Stimulated activated CD8-positive, alpha-beta memory T cell treated with anti-CD3 and anti-CD28 coated beads, Interleukin-7, amount 100 ng/mL, for 48 hours (primary cell): ENCODE results near the gene PPP2R2C.

ENCODE experiments used
- DNase-seq, 2 donors: peaks; one replicate each; pipeline ENCODE4 v3.0.0-alpha.2; 2020; ENCODE audit warnings: low read depth in 1 of 2; ENCODE audit errors: extremely low read depth in 1 of 2

The PPP2R2C gene

DNA sequence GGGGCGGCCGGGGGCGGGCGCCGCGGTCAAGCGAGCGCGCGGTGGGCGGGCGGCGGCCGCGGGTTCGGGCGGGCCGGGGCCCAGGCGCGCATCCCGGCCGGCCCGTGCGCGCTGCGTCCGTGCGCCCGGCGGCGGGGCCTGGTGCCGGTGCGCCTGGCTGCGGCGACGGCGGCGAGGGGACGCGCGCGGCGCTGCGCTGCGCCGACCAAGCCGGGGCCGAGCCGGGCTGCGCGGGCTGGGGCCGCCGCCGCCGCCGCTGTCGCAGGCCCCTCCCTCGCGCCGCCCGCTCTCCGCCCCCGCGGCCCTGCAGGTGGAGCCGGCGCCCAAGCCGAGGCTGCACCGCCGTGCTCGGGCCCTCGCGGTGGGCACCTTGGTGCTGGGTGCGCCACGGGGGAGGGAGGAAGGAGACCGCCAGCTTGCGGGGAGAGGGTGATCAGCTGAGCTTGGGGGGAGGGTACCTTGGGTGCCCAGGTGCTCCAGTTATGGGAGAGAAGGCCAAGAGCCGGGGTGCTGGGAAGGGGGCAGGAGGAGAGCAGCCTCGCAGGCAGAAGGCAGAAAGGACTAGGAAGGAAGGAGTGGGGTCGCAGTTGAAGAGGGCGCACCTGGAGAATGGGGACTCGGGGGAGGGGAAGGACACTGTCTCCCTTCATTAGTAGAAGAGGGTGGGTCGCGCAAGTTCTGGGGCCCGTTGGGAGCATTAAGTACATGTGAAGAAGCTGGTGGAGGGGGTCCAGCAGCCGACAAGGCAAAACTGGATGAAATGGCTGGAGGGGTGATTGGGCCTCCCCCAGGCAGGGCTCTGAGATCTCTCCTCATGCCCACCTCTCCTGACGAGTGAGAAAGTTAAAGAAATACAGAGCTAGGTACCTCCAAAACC, at the start of gene PPP2R2C:
TSS of gene PPP2R2C (minus strand) at position 228 of the 877 bp plus-strand sequence. CDS start 385 bp downstream, outside the sequence.
- DNase-seq = no peak

DNA sequence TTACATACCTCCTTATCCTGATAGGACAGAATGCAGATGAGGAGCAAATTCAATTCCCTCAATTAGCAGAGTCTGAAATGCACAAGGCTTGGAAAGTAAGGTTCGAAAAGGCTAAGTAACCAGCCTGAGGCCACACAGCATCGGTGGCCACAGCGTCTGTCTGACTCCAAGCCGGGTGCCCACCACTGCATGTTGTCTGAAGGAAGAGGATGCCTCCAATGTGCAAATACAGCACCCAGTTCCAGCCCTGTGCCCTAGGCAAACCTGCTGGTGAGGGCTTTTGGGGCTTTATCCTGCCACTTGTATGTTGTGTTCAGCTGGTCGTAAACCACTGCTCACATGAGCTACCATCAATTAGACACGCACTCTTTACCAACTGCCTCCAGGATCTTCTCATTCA, 48.6 kb upstream of the PPP2R2C start:
- no peak for DNase-seq

DNA sequence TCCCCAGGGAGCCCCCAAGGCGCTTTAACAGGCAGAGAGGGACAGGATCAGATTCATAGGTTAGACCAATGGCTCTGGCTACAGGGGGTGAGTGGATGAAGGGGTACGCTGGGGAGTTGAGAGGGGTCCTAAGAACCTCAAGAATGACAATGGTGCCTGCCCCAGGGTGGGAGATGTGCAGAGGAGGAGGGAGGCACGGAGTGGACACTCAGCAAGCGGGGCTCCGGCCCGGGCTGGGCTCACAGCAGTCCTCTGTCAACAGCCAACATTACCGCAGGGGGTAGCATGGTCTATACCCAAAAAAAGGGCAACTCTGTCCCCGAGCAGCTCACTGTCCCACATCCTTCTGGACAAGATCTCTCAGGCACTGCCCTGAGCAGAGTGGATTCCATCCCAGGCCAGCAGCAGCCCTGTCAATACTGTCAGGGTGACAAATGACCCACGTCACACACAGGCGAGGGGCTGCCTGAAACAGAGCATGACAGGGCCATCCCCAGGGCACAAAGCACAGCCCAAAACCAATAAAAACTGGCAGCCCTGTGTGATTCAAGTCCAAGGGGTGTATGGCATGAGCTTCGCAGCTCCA, 47.7 kb upstream of the PPP2R2C start:
- no peak for DNase-seq

DNA sequence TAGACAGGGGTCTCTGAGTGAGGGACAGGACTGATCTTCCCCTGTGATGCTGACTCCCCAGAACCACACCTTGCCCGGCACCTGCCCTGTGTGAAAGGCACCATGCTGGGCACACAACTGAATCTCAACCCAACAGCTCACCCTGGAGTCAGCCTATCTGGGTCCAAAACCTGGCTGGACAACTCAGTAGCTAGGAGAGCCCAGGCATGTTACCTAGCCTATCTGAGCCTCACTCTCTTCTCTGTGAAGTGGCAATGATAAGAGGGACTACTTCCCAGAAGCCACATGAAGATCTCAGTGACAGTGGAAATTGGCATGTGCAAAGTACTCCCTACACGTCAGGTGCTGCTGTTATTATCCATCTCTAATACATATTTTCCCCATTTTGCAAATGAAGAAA, 44.8 kb upstream of the PPP2R2C start:
- DNase-seq = no peak

DNA sequence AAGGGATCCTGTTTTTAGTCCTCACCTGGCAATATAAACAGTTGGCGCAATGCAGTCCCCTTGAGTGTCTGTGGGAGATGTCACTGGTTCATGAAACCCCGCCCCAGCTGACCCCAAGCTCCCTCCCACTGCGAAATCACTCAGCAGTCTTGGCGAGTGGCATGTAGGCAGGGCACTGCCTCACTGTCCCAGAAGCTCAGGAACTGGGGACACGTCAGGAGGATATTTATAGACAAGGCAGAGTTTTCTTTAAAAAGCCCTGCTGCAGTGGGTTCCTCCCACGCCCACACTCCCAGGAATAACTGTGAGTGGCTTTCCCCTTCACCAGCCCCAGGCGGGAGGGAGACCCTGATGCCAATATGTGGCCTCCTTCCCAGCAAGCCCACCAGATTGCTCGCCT, 44.3 kb upstream of the PPP2R2C start:
- no peak for DNase-seq

DNA sequence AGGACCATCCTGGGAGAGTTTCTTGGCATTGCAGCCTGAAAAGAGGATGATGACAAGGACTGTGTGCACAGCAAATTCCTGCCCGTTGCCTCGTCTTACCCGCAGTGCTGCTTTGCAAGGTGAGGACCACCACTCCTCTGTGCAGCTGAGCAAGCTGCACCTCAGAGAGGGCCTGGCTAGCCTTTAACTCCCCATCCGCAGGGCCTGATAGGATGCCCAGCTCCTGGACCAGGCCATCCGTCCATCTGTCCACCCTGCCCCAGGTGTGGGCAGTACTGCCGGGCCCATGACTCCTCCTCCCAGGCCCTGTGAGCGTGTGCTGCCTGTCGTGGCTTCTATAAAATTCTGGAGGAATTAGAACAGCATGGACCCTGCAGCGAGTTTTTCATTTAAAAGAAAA, 43.9 kb upstream of the PPP2R2C start:
- DNase-seq = no peak

DNA sequence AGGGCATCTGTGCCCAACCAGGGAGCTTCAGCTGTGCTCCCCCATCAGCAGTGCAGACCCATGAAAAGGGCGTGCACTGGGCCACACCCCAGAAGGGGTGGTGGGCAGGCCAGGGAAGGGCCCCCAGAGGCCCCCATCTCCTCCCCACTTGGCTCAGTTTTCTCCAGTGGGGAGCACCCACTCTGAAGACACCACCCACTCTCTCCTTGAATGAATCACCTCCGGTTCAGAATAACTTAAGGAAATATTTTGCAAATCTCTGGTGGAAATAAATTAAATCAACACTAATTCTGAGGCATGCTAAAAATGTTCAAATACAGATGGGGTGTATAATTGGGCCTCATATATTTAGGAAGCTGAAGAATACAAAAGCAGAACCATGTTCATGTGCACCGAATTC, 41.3 kb upstream of the PPP2R2C start:
- DNase-seq = no peak

DNA sequence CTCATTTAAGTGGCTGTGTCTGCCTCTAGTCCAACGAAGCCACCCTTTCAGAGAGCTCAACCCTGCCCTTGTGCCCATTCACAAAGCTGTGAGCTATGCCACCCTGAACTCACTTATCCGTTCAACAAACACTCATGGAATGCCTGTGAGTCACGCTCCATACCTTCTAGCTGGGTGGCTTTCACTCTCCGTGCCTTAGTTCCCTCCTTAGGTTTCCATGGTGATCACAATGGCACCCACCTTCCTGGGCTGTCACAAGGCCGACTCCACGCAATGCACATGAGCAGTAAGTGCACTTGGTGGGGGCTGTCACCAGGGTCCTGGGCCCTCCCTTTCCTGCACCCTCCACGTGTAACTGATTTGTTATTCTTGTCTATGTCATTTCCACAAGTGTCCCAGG, 37.2 kb upstream of the PPP2R2C start:
- DNase-seq = no peak

DNA sequence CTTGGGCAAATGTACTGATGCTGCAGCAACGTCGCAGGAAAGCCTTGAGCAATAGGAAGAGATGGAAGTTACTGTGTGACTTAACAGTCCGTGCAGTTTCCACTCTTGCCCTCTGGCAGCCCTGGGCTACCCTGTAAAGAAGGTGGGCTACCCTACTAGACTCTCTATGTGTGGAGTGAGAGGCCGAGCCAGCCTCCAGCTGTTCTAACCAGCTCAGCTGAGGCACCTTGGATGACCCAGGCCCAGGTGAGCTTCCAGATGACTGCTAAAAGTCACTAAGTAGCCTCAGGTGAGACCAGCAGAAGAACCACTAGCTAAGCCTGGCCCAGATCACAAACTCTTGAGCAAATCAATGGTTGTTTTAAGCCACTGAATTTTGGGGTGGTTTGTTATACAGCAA, 34.9 kb upstream of the PPP2R2C start:
- DNase-seq = no peak

DNA sequence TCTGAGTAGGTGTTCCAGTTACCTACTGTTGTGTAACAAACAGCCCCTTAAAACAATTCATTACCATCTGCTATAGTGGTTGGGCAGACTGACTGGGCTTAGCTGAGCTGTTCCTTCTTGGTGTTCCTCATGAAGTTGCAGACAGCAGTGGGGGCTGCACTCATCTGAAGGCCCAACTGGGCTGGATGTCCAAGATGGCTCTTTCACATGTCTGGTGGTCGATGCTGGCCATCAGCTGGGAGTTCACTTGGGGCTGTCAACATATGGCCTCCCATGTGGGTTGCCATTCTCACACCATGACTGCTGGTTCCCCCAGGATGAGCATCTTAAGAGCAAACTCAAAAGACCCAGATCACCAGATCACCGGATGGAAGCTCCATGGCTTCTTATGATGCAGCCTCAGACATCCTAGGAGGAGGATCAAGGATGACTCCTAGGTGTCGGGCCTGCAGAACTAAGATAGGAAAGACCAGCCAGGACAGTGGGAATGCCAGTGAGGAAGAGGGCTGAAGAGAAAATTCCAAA, 34.3 kb upstream of the PPP2R2C start:
- DNase-seq = no peak

DNA sequence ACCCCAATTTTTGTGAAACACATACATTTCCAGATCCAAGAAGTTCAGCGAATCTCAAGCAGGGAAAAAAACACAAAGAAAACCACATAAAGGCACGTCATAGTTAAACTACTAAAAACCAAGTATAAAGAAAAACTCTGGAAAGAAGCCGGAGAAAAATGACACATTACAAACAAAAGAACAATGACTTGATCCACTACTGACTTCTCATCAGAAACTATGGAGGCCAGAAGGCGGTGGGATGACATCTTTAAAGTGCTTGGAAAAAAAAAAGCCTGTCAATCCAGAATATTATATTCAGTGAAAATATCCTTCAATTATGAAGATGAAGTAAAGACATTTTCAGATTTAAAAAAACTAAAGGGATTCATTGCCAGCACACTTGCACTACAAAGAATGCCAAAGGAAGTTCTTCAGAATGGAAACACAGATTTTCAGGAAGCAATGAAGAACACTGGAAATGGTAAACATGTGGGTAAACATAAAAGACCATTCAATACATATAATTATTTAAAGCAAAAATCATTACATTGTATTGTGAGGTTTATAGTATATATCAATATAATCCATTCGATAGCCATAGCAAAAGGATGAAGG, 32.6 kb upstream of the PPP2R2C start:
- DNase-seq = no peak

DNA sequence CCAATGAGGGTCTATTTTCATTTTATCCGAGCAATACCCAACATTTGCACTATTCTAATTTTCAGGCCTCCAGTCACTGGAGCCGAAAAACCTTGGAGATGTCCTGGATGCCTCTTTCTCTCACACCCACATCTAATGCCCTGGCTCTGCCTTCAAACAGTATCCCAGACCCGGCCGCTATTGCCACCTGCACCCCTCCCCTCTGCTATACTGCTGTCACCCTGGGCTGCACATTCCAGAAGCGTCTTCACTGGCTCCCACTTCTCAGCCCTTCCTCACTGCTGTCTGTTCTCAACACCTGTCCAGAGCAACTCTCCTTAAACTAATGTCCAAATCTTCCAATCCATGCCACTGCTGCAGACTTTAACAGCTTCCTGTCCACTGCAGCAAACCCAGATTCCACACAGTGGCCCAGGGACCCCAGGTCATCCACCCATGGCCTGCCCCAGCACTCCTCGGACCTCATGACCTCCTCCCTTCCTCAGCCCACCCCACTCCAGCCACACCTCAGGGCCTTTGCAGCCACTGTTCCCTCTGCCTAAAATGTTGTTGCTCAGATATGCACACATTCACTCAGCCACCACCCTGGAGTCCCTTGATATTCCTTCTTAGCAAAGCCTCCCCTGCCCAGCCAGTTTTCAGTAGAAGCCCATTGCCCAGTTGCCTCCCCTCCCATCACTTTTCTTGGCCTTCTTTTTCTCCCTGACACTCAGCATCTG, 30.5 kb upstream of the PPP2R2C start:
- DNase-seq = no peak

DNA sequence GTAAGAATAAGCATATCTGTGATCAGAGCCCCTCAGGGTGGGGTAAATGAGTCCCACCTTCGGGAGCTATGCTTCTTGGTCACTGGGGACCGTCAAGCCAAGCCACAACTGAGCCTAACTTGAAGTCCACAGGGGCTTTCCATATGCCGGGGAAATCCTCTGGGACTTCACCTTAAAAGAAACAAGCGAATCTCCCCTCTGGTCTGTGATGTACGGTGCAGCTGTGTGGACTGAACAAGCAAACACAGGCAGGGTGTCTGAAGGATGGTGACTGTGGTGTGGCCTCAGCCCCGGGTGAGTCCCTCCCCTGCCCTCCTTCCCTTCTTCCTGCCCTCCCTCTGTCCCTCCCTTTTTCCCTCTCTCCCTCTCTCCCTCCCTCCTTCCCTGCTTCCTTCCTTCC, 29.7 kb upstream of the PPP2R2C start:
- no peak for DNase-seq

DNA sequence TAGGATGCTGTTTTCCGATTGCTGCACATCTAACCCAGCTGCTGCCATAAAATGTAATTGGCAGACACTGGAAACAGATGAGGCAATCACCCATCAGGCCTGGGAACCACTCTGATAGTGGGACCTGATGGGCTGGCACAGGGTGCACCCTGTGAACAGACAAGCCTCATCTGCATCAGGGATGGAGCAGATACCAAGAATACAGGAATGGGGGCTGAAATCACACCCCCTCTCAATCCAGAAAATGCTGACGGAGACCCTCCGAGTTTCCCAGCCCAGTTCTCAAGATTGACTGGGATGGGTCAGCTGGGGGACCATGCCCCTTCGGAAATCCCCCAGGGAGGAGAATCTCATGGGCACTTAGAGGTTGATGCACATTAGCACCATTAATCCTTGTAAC, 28.8 kb upstream of the PPP2R2C start:
- no peak for DNase-seq

DNA sequence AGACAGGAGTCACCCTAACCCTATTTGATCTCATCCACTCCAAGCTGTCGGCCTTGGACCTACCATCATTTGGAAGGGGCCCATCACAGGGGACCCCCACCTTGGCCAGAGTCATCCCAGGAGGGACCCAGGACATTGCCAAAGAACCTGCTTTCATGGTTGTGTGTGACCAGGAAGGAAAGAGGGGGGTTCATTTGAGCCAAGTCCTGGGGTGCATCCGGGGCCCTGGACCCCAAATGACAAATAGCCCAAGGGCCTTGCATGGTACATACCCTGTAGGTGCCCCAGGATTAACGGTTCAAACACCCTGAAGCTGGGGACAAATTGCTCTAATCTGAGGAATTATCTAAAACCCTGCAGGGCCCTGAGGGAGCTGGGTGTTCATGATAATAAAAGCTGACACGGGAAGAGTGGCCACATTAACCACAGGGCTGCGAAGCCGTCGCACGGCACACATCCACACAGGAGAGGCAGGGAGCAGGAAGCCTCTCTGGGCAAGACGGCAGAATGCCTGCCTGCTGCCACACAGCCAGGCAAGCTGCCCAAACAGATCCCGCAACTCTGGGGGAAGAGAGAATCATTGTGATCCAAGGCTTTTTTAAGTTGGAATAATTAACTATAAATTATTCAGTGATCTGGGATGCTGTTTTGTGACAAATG, 28.2 kb upstream of the PPP2R2C start:
- no peak for DNase-seq

DNA sequence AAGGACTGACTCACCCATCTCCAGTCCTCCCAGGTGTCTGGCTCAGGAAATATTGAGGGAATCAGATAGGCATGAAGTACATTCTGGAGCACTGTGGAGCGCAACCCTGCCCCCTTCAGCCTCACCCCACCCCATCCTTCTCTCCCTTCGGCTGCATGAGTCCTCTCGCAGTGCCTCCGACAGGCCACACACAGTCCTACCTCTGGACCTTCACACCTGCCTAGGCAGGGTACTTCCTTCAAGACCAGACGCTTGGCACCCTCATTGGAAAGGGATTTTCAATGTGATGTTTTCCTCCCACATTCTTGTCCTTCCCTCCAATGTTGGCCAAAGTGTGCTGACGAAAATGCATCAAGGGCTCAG, 26.8 kb upstream of the PPP2R2C start:
- DNase-seq = no peak

DNA sequence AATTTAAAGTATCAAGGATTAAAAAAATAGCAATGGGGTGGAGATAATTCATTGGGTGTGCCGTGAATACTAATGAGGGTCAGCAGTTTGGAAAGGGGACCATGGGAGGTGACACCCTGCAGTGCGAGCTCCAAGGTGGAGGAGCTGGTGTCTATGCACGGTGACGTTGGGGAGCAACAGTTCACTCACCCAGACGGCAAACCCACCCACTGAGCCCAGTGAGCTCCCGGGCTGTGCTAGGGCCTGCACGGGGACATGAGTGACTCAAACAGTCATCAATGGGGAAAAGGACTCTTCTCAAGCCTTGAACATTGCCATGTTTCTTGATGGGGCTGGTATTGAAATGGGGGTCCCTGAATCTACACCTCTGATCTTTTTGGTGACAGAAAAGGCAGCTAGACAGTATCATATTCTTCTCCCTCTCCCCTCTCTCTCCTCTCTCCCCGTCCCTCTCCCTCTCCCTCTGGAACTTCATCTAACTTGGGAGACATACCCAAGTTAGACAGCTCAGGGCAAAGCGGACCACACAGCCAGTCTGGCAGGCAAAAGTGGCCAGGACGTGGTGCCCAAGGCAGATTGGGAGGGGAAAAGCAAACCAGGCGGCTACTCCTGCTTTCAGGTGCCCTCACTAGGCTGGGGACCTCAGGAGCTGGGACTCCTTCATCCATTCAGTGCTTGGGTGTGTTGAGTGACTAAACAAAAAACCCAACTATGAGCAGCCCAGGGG, 26.3 kb upstream of the PPP2R2C start:
- no peak for DNase-seq

DNA sequence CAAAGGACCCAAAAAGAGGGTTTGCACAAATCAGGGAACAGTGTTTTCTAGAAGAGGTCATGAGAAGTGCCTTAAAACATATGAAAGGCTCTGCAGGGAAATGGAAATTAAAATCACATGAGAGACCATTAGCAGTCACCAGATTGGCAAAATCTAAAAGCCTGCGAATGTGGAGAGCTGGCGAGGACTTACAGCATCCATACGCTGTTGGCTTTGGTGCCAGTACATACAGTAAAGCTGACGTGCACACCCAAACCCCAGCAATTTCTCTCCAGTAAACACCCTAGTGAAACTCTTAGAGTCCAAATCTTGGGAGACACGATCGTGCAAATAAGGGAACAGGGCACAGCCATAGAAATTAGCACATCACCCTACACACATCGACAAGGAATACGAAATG, 25.4 kb upstream of the PPP2R2C start:
- no peak for DNase-seq

DNA sequence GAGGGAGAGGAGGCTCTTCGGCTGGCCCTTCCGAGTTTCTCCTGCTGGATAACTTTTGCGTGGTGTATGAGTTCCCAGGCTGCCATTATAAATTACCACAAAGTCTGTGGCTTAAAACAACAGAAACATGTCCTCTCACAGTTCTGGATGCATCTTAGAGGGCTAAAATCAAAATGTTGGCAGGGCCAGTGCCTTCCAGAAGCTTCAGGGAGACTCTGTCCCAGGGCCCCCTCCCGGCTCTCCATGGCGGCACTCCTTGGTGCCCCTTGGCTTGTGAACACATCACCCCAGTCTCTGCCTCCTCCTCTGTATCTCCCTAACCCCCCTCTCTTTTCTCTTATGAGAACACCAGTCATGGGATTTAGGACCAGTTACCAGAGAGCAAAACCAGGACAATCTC, 23.3 kb upstream of the PPP2R2C start:
- DNase-seq = no peak

DNA sequence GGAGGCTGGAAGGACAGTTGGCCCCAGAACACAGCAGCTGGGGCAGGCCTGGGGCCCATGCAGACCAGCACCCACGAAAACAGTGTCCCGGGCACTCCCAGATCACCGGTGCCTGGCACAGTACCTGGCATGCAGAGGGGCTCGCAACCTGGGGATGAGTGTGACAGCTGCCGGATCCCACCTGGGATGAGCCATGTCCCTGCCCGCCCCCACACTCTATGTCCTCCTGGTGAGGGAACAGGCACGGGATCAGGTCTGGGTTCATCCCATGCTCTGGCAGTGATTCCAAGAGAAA, 22.8 kb upstream of the PPP2R2C start:
- DNase-seq = no peak
